HCT116 (cell line): ENCODE data around the gene OXER1. TPM values are rescaled to one million over a fixed set of nuclear protein-coding genes. Genes with fewer than 3 reads are reported as not detected.

ENCODE experiments used
- ATAC-seq: fragments of 200-7000 bp; cut with Tn5 transposase; 2 replicates; pipeline ENCODE4 v1.9.1; 2020; ENCODE audit warnings: mild to moderate bottlenecking, moderate library complexity
- BruUV-seq: library from RNA; stranded (reverse); fragments of 400-500 nt; replicated peaks from 2 replicates; lab custom pipeline; 2021; lab: Mats Ljungman, UMichigan
- CTCF ChIA-PET: fragments of 300-600 bp; sonication (Branson Sonifier 250); formaldehyde crosslinking; loops from one replicate; lab custom pipeline; 2021; ENCODE audit warnings: antibody characterized with exemption; lab: Charles Lee
- POLR2A ChIA-PET: fragments of 300-600, 350-600 bp; sonication (Branson Sonifier 250); formaldehyde crosslinking; loops from one replicate; lab custom pipeline; 2021; ENCODE audit warnings: antibody characterized with exemption; lab: Charles Lee
- RAD21 ChIA-PET, 2 experiments: fragments of 300-600 bp; sonication (Branson Sonifier 250); formaldehyde crosslinking; loops; one replicate each; lab custom pipeline; 2023; ENCODE audit warnings: low total read pairs in 2 of 2; ENCODE audit not compliant: uncharacterized antibody in 2 of 2, unreplicated experiment in 2 of 2, low non-redundant PET in 1 of 2; lab: Charles Lee
- DNase-seq: peaks from one replicate; pipeline ENCODE4 v3.0.0-alpha.2; 2010; ENCODE audit warnings: low read depth, low spot score
- H2AFZ ChIP-seq: fragments of 200-600 bp; shearing (Covaris generic), sonication (generic); 2 replicates; pipeline ENCODE4 v1.6.1; 2017; ENCODE audit warnings: low read depth, mixed run types, mixed read lengths, antibody characterized with exemption, low read length; ENCODE audit not compliant: poor library complexity, severe bottlenecking
- H3K27ac ChIP-seq: 2 replicates; pipeline ENCODE4 v1.5.1; 2012; ENCODE audit warnings: low read depth, low read length
- H3K27me3 ChIP-seq: fragments of 200-600 bp; sonication (generic); 2 replicates; pipeline ENCODE4 v1.6.1; 2016; ENCODE audit warnings: mixed run types, low read length, mixed read lengths; ENCODE audit not compliant: insufficient read depth
- H3K36me3 ChIP-seq, 2 experiments: fragments of 200-500 bp in 1 of 2; fragments of 200-600 bp in 1 of 2; sonication (Bioruptor generic) in 1 of 2; sonication (generic) in 1 of 2; 2 replicates each; pipeline versions ENCODE4 v1.5.1 to v1.6.1; 2014 to 2016; ENCODE audit warnings: low read length in 2 of 2, inconsistent platforms in 1 of 2, mixed read lengths in 1 of 2, mixed run types in 1 of 2; ENCODE audit not compliant: insufficient read depth in 2 of 2, control insufficient read depth in 1 of 2
- H3K4me1 ChIP-seq, 2 experiments: fragments of 200-600 bp in 1 of 2; sonication (generic) in 1 of 2; 2 replicates each; pipeline versions ENCODE4 v1.5.1 to v1.6.1; 2012 to 2017; ENCODE audit warnings: low read length in 2 of 2, inconsistent platforms in 1 of 2, mild to moderate bottlenecking in 1 of 2, mixed read lengths in 1 of 2, mixed run types in 1 of 2, moderate library complexity in 1 of 2; ENCODE audit not compliant: insufficient read depth in 2 of 2, control insufficient read depth in 1 of 2
- H3K4me2 ChIP-seq: fragments of 200-600 bp; sonication (generic); 2 replicates; pipeline ENCODE4 v1.6.1; 2017; ENCODE audit warnings: mixed run types, low read length, mixed read lengths
- H3K4me3 ChIP-seq, 2 experiments: fragments of 200-600 bp in 1 of 2; sonication (generic) in 1 of 2; replicated peaks in 1 of 2; 2 replicates each; pipeline ENCODE4 v1.5.1; 2011 to 2016; ENCODE audit warnings: low read length in 2 of 2, control low read depth in 1 of 2, low read depth in 1 of 2, mild to moderate bottlenecking in 1 of 2, mixed read lengths in 1 of 2, mixed run types in 1 of 2
- H3K79me2 ChIP-seq: fragments of 200-600 bp; sonication (generic); 2 replicates; pipeline ENCODE4 v1.6.1; 2017; ENCODE audit warnings: mild to moderate bottlenecking, mixed run types, low read length, moderate library complexity, mixed read lengths; ENCODE audit not compliant: insufficient read depth
- H3K9ac ChIP-seq: fragments of 200-600 bp; sonication (generic); 2 replicates; pipeline ENCODE4 v1.6.1; 2016; ENCODE audit warnings: low read length, mixed read lengths
- H3K9me2 ChIP-seq: fragments of 200-600 bp; sonication (generic), shearing (Covaris generic); 2 replicates; pipeline ENCODE4 v1.6.1; 2017; ENCODE audit warnings: mixed run types, mild to moderate bottlenecking, moderate library complexity; ENCODE audit not compliant: insufficient read depth
- H3K9me3 ChIP-seq, 2 experiments: fragments of 200-500 bp in 1 of 2; fragments of 200-600 bp in 1 of 2; sonication (Bioruptor generic) in 1 of 2; sonication (generic) in 1 of 2; 2 replicates each; pipeline ENCODE4 v1.6.1; 2014 to 2017; ENCODE audit warnings: low read length in 2 of 2, mixed read lengths in 2 of 2, inconsistent platforms in 1 of 2, low read depth in 1 of 2, mild to moderate bottlenecking in 1 of 2, mixed run types in 1 of 2, moderate library complexity in 1 of 2; ENCODE audit not compliant: control insufficient read depth in 1 of 2, insufficient read depth in 1 of 2
- H4K20me1 ChIP-seq: fragments of 200-600 bp; sonication (generic), shearing (Covaris generic); 2 replicates; pipeline ENCODE4 v1.6.1; 2017; ENCODE audit warnings: mixed run types, mild to moderate bottlenecking, moderate library complexity; ENCODE audit not compliant: insufficient read depth
- CBX3 ChIP-seq: IDR thresholded peaks from 2 replicates; pipeline ENCODE4 v1.6.1; 2012; ENCODE audit warnings: low read depth
- CEBPB ChIP-seq: IDR thresholded peaks from 2 replicates; pipeline ENCODE4 v1.6.1; 2012; ENCODE audit warnings: low read depth
- EGR1 ChIP-seq: IDR thresholded peaks from 2 replicates; pipeline ENCODE4 v1.6.1; 2012; ENCODE audit warnings: low read depth
- EZH2 ChIP-seq: fragments of 200-600 bp; sonication (generic); IDR thresholded peaks from 2 replicates; pipeline ENCODE4 v1.6.1; 2017; ENCODE audit warnings: antibody characterized with exemption, mixed run types
- EZH2phosphoT487 ChIP-seq: fragments of 200-600 bp; IDR thresholded peaks from 2 replicates; pipeline ENCODE4 v1.6.1; 2018; ENCODE audit warnings: antibody characterized with exemption, borderline replicate concordance
- FOSL1 ChIP-seq: IDR thresholded peaks from 2 replicates; pipeline ENCODE4 v1.6.1; 2012; ENCODE audit warnings: low read depth
- JUND ChIP-seq: IDR thresholded peaks from 2 replicates; pipeline ENCODE4 v1.6.1; 2012
- POLR2A ChIP-seq: IDR thresholded peaks from 2 replicates; pipeline ENCODE4 v1.7.0; 2011; ENCODE audit warnings: borderline replicate concordance; ENCODE audit not compliant: insufficient read depth, insufficient read length; ENCODE audit errors: extremely low read depth
- SRF ChIP-seq: IDR thresholded peaks from 2 replicates; pipeline ENCODE4 v1.6.1; 2012; ENCODE audit warnings: low read depth
- ZFX ChIP-seq: fragments of 450-650 bp; IDR thresholded peaks from 2 replicates; pipeline ENCODE4 v1.6.1; 2017
- intact Hi-C: fragments of 100-400 bp; cut with micrococcal nuclease; formaldehyde crosslinking; loops from 2 replicates; pipeline ENCODE4 v1.10.0; 2022
- total RNA-seq: library from RNA; stranded (reverse); gene quantifications from one replicate; pipeline ENCODE4 v1.2.1, GENCODE V29; 2021; ENCODE audit not compliant: unreplicated experiment
- TF ChIP-seq, protein P1 (sequence below): IDR thresholded peaks from 2 replicates; pipeline ENCODE4 v1.6.1; 2012
- TF ChIP-seq, protein P2 (sequence below): IDR thresholded peaks from 2 replicates; pipeline ENCODE4 v1.6.1; 2012
- TF ChIP-seq, protein P3 (sequence below): IDR thresholded peaks from 2 replicates; pipeline ENCODE4 v1.6.1; 2011; ENCODE audit warnings: mild to moderate bottlenecking, low read length, moderate library complexity; ENCODE audit not compliant: insufficient replicate concordance; ENCODE audit errors: extremely low read depth

Gene OXER1
- total RNA-seq, 1 experiment from 2014 or later = not detected

DNA sequence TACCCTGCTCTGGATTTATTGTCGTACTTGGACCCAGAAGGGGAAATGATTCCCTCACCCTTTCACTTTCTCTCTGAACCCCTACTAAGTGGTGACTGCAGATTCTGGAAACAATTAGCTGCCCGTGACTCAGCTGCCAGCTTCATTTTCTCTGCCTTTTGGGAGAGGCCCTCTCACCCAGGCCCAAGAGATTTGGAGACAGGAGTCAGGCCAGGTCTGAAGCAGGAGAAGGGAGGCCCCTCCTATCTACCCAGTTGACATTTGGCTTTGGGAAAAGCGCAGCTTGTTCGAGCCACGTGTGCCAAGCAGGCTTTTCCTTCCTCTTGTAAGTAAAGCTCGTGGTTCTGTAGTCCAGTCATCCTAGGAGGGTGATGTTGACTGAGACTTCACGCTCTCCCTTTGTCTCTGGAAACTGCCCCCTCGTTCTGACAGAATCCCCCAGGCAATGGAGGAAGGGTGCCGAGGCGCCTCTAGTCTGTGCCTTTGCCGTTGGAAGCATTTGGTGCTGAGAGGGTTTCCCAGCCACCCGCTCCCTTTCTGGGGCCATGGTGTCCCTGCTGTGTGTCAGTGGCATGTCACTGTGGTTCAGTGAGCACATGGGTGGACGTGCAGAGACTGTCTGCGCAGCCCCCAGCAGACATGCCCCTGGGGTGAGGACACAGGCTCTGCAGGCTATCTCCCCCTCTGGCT, 8.6 kb downstream of the OXER1 start:
- TF ChIP-seq, protein P1, sequence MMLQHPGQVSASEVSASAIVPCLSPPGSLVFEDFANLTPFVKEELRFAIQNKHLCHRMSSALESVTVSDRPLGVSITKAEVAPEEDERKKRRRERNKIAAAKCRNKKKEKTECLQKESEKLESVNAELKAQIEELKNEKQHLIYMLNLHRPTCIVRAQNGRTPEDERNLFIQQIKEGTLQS = no peak
- TF ChIP-seq EZH2phosphoT487 (no peak), POLR2A (no peak), SRF (no peak), CEBPB (no peak), EZH2 (no peak), ZFX (no peak), EGR1 (no peak), CBX3 (no peak), FOSL1 (no peak), JUND (no peak)
- TF ChIP-seq, protein P2, sequence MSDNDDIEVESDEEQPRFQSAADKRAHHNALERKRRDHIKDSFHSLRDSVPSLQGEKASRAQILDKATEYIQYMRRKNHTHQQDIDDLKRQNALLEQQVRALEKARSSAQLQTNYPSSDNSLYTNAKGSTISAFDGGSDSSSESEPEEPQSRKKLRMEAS = no peak
- TF ChIP-seq, protein P3, sequence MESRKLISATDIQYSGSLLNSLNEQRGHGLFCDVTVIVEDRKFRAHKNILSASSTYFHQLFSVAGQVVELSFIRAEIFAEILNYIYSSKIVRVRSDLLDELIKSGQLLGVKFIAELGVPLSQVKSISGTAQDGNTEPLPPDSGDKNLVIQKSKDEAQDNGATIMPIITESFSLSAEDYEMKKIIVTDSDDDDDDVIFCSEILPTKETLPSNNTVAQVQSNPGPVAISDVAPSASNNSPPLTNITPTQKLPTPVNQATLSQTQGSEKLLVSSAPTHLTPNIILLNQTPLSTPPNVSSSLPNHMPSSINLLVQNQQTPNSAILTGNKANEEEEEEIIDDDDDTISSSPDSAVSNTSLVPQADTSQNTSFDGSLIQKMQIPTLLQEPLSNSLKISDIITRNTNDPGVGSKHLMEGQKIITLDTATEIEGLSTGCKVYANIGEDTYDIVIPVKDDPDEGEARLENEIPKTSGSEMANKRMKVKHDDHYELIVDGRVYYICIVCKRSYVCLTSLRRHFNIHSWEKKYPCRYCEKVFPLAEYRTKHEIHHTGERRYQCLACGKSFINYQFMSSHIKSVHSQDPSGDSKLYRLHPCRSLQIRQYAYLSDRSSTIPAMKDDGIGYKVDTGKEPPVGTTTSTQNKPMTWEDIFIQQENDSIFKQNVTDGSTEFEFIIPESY = no peak
- intact Hi-C loops = no loop called here
- no TSS peak for BruUV-seq
- H3K79me2 ChIP-seq = no peaks in the 10 kb centered on the region
- H3K27ac ChIP-seq = no peak overlapping the region
- no peaks in the 10 kb centered on the region for H3K9me3 ChIP-seq
- no peaks in the 10 kb centered on the region for H4K20me1 ChIP-seq
- RAD21 ChIA-PET = no interaction called here
- no peak overlapping the region for H2AFZ ChIP-seq
- no peak overlapping the region for H3K4me3 ChIP-seq
- H3K9ac ChIP-seq = no peak overlapping the region
- DNase-seq = no peak
- H3K9me2 ChIP-seq = no peaks in the 10 kb centered on the region
- CTCF ChIA-PET = no interaction called here
- ATAC-seq = no peak
- H3K36me3 ChIP-seq = no peaks in the 10 kb centered on the region
- no peaks in the 10 kb centered on the region for H3K27me3 ChIP-seq
- POLR2A ChIA-PET = no interaction called here
- H3K4me2 ChIP-seq = no peak overlapping the region
- H3K4me1 ChIP-seq = no peaks in the 10 kb centered on the region
